Stomach (tissue), 9 donors: ENCODE measurements around the gene PCDHGC5. TPM values are rescaled to one million over a fixed set of nuclear protein-coding genes. Genes with fewer than 3 reads are reported as not detected.

Source experiments
- DNase-seq, 2 donors: peaks; one replicate each; pipeline versions ENCODE4 v3.0.0 to v3.0.0-alpha.2; 2013 to 2019
- H3K27ac ChIP-seq, 5 donors: fragments of 200-600 bp in 4 of 5; sonication (generic) in 4 of 5; one replicate each; pipeline ENCODE4 v1.5.1; 2013 to 2019; ENCODE audit warnings: mild to moderate bottlenecking in 1 of 5, moderate library complexity in 1 of 5
- H3K27me3 ChIP-seq, 3 donors: fragments of 200-600 bp; sonication (generic); one replicate each; pipeline ENCODE4 v1.5.1; 2017 to 2019; ENCODE audit warnings: mixed run types in 1 of 3
- H3K36me3 ChIP-seq, 4 donors: fragments of 200-600 bp; sonication (generic); 1 replicate in 3 of 4; 2 replicates in 1 of 4; pipeline ENCODE4 v1.5.1; 2016 to 2019
- H3K4me1 ChIP-seq, 4 donors: fragments of 200-600 bp; sonication (generic); one replicate each; pipeline ENCODE4 v1.5.1; 2016 to 2019
- H3K4me3 ChIP-seq, 4 donors: fragments of 200-600 bp; sonication (generic) in 3 of 4; one replicate each; pipeline ENCODE4 v1.5.1; 2016 to 2019; ENCODE audit warnings: mild to moderate bottlenecking in 1 of 4
- H3K9me3 ChIP-seq, 4 donors: fragments of 200-600 bp; sonication (generic); one replicate each; pipeline ENCODE4 v1.5.1; 2016 to 2019
- EP300 ChIP-seq: sonication (generic); formaldehyde crosslinking; IDR thresholded peaks from one replicate; pipeline ENCODE4 v1.6.1; 2017; ENCODE audit warnings: antibody characterized with exemption
- POLR2A ChIP-seq, 4 donors: fragments of 450-650 bp; IDR thresholded peaks; one replicate each; pipeline ENCODE4 v1.6.1; 2016; ENCODE audit warnings: antibody characterized with exemption in 4 of 4, control low read depth in 2 of 4, mild to moderate bottlenecking in 1 of 4, moderate library complexity in 1 of 4
- POLR2AphosphoS5 ChIP-seq, 3 donors: sonication (generic); formaldehyde crosslinking; IDR thresholded peaks; one replicate each; pipeline ENCODE4 v1.6.1; 2016; ENCODE audit warnings: antibody characterized with exemption in 3 of 3
- WGBS, 5 donors: extraction: QIAGEN DNeasy Blood & Tissue Kit in 3 of 5; methylation state at CpG; one replicate each; pipeline versions ENCODE4 v1.1.5 to v1.1.7; 2013 to 2018; 5-methylcytosine and 5-hydroxymethylcytosine counted together
- intact Hi-C: fragments of 100-400 bp; cut with DNase I; formaldehyde crosslinking; loops from one replicate; pipeline ENCODE4 v1.15.1; 2023; ENCODE audit warnings: low total_unique reads
- polyA plus RNA-seq, 3 donors: library from polyadenylated mRNA; stranded (reverse); fragments of 200-250 nt; gene quantifications; one replicate each; pipeline ENCODE4 v1.2.3, GENCODE V29; 2013
- total RNA-seq, 5 donors: library from RNA; depleted of rRNA; stranded (reverse); fragments of >200 nt; gene quantifications; one replicate each; pipeline versions ENCODE4 v1.1.0 to v1.2.3, GENCODE V29; 2014 to 2016
- TF ChIP-seq, protein P1 (sequence below), 7 experiments: fragments of 450-650 bp in 4 of 7; fragments of 200-600 bp in 3 of 7; sonication (generic) in 3 of 7; IDR thresholded peaks; one replicate each; pipeline ENCODE4 v1.5.1; 2016 to 2019; ENCODE audit warnings: antibody characterized with exemption in 7 of 7, control low read depth in 2 of 7, mild to moderate bottlenecking in 1 of 7
- donor health status: healthy with polysubstance abuse.
- donor health status: Bipolar disorder and iron deficiency.
- donor health status: healthy.

Gene PCDHGC5
- total and polyA plus RNA-seq, 8 donors = 0.08 to 3.5 (median 2.0) TPM; not detected in 3

DNA sequence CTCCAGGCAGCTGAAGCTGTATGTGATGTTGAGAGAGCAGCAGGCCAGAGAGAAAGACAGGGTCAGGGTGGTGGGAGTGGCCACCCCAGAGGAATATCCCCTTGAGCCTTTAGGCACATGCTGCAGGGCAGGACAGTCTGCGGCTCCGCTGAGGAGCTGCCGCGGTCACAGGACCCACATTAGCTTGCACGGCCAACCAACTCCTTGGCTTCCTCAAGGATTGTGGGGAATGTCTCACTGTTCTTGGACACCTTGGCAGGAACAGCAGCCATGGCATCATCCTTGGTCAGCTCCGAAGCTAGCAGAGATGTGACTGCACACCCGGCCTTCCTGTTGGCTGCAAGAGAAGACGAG, 27.8 kb downstream of the PCDHGC5 start:
- Histone ChIP-seq H3K27me3 (no peaks in the 10 kb centered on the region), H3K4me1 (peaks cover 35 to 90% (median 64%) of the 10 kb centered on the region in 4 donors), H3K4me3 (no peak overlapping the region), H3K36me3 (peaks cover 21 to 79% (median 67%) of the 10 kb centered on the region in 4 donors), H3K9me3 (no peaks in the 10 kb centered on the region), H3K27ac (peak overlapping the region in 3 of 5 donors; percentile 86 to 92 (median 89))
- WGBS, 5 donors = 82 to 95% (median 88%) methylated on average over 2 to 8 of the region's 8 CpGs
- intact Hi-C loops = no loop called here
- DNase-seq = no peak
- TF ChIP-seq EP300 = no peak
- TF ChIP-seq, protein P1, sequence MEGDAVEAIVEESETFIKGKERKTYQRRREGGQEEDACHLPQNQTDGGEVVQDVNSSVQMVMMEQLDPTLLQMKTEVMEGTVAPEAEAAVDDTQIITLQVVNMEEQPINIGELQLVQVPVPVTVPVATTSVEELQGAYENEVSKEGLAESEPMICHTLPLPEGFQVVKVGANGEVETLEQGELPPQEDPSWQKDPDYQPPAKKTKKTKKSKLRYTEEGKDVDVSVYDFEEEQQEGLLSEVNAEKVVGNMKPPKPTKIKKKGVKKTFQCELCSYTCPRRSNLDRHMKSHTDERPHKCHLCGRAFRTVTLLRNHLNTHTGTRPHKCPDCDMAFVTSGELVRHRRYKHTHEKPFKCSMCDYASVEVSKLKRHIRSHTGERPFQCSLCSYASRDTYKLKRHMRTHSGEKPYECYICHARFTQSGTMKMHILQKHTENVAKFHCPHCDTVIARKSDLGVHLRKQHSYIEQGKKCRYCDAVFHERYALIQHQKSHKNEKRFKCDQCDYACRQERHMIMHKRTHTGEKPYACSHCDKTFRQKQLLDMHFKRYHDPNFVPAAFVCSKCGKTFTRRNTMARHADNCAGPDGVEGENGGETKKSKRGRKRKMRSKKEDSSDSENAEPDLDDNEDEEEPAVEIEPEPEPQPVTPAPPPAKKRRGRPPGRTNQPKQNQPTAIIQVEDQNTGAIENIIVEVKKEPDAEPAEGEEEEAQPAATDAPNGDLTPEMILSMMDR (IDR thresholded peaks at IDR 0.05) = no peak
- no peak for TF ChIP-seq POLR2A (IDR thresholded peaks at IDR 0.05)
- no peak for TF ChIP-seq POLR2AphosphoS5 (IDR thresholded peaks at IDR 0.05)

DNA sequence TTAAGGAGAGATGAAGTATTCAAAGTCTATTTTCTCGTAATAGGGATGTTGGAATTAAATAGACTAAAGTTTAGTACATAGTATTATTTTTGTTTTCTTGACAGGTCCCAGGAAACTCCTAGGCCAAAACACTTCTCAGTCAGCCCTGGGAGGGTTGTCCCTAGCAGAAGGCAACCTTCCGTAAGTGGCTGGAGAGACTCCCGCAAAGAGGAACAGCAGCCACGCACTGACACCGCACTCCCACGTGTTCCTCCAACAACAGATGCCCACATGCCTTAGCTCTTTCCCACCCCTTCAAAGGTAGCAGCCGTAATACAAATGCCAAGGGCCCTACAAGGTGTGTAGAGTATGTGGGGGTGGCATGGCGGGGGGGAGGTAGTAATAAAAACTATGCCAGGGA, 28.4 kb downstream of the PCDHGC5 start:
- Histone ChIP-seq H3K27ac (peak overlapping the region in 3 of 5 donors; percentile 35 to 92 (median 89)), H3K4me1 (peaks cover 40 to 92% (median 67%) of the 10 kb centered on the region in 4 donors)

DNA sequence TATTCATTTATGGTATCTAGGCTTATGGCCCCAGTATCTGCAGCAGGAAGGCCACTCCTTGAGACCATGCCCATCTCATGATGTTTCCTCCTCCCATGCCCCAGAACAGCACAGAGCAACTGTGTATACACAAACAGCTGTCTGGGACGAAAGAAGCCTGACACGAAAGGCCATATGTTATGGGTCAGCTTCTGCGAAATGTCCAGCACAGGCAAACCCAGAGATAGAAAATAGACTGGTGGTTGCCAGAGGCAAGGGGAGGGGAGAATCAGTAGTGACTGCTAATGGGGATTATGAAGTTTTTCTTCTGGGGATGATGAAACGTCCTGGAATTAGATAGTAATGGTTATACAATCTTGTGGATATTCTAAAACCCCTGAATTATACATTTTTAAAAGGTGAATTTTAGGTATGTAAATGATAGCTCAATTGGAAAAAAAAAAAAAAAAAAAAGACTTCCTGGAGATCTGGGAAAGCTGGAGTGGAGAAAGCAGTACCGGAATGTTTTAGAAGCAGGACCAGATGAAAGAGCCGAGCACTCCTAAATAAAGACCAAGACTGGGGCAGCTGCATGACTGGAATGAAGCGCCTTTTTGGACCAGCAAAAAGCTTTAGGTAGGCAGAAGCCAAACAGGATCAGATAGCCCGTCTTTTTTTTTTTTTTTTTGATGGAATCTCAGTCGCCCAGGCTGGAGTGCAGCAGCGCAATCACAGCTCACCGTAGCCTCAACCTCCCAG, 29.2 kb downstream of the PCDHGC5 start:
- DNase-seq = peak in 1 of 2 donors; percentile 60
- peaks cover 40 to 95% (median 61%) of the 10 kb centered on the region in 4 donors for H3K4me1 ChIP-seq
- H3K4me3 ChIP-seq = no peak overlapping the region
- peaks cover 18 to 87% (median 73%) of the 10 kb centered on the region in 4 donors for H3K36me3 ChIP-seq
- WGBS, 5 donors = 76 to 84% (median 82%) methylated on average over 11 of the region's 11 CpGs
- TF ChIP-seq POLR2A (IDR thresholded peaks at IDR 0.05) = no peak
- peak in 1 of 3 donors; percentile 16 for TF ChIP-seq POLR2AphosphoS5 (IDR thresholded peaks at IDR 0.05)
- TF ChIP-seq, protein P1 (IDR thresholded peaks at IDR 0.05) = no peak
- TF ChIP-seq EP300 = no peak
- intact Hi-C loops = no loop called here
- no peaks in the 10 kb centered on the region for H3K9me3 ChIP-seq
- H3K27me3 ChIP-seq = no peaks in the 10 kb centered on the region
- H3K27ac ChIP-seq = peak overlapping the region in 3 of 5 donors; percentile 10 to 89 (median 35)

More for the DNA sequence above, 28.4 kb downstream of the PCDHGC5 start:
- H3K36me3 ChIP-seq = peaks cover 18 to 80% (median 68%) of the 10 kb centered on the region in 4 donors
- TF ChIP-seq, protein P1 (IDR thresholded peaks at IDR 0.05) = no peak
- no peak for TF ChIP-seq EP300
- TF ChIP-seq POLR2A (IDR thresholded peaks at IDR 0.05) = no peak
- no peak for TF ChIP-seq POLR2AphosphoS5 (IDR thresholded peaks at IDR 0.05)
- DNase-seq = no peak
- H3K4me3 ChIP-seq = no peak overlapping the region
- no peaks in the 10 kb centered on the region for H3K9me3 ChIP-seq
- intact Hi-C loops = no loop called here
- H3K27me3 ChIP-seq = no peaks in the 10 kb centered on the region
- WGBS, 5 donors = 85 to 92% (median 88%) methylated on average over 8 of the region's 8 CpGs

DNA sequence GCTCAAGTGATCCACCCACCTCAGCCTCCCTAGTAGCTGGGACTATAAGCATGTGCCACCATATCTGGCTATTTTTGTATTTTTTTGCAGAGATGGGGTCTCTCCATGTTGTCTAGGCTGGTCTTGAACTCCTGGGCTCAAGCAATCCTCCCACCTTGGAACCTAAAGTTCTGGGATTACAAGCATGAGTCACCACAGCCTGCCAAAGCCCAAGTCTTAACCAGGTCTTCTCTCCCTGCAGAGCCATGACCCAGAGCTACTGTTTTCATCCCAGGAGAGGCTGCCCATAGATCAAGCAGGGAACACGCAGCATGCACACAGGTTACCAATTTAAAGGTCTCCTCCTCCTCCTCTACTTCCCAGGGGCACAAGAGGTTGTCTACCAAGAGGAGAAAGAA, 29.7 kb downstream of the PCDHGC5 start:
- 96 to 100% (median 100%) methylated on average over 1 of the region's 1 CpG for WGBS, 5 donors
- Histone ChIP-seq H3K4me3 (no peak overlapping the region), H3K36me3 (peaks cover 18 to 87% (median 79%) of the 10 kb centered on the region in 4 donors), H3K4me1 (peaks cover 40 to 95% (median 55%) of the 10 kb centered on the region in 4 donors), H3K27me3 (no peaks in the 10 kb centered on the region), H3K27ac (peak overlapping the region in 1 of 5 donors; percentile 35), H3K9me3 (no peaks in the 10 kb centered on the region)
- intact Hi-C loops = no loop called here
- DNase-seq = no peak
- TF ChIP-seq POLR2AphosphoS5 (IDR thresholded peaks at IDR 0.05) (no peak), EP300 (no peak), POLR2A (IDR thresholded peaks at IDR 0.05) (no peak)
- TF ChIP-seq, protein P1 (IDR thresholded peaks at IDR 0.05) = no peak
